Hepatocyte (in vitro differentiated cells): Measurements from ENCODE around the gene MARCKSL1. TPM values are rescaled to one million over a fixed set of nuclear protein-coding genes. Genes with fewer than 3 reads are reported as not detected.
A peak's percentile ranks its signal among the peaks of the same experiment; 100 is the strongest.
"Not testable (repeated sequence)": the region's sequence is repeated elsewhere in the genome, so short reads cannot be mapped to it uniquely, and the experiment has no call there.

Source experiments
- DNase-seq: peaks from one replicate; pipeline ENCODE4 v3.0.0-alpha.2; 2016; ENCODE audit warnings: low spot score
- H2AFZ ChIP-seq: fragments of 200-600 bp; sonication (generic); 2 replicates; pipeline ENCODE4 v1.6.0; 2016; ENCODE audit warnings: antibody characterized with exemption, mild to moderate bottlenecking
- H3K27ac ChIP-seq: fragments of 200-600 bp; sonication (generic); 2 replicates; pipeline ENCODE4 v1.5.1; 2016; ENCODE audit warnings: mild to moderate bottlenecking
- H3K27me3 ChIP-seq: fragments of 200-600 bp; sonication (generic); 2 replicates; pipeline ENCODE4 v1.6.1; 2016
- H3K36me3 ChIP-seq: fragments of 200-600 bp; sonication (generic); replicated peaks from 2 replicates; pipeline ENCODE4 v1.5.1; 2016; ENCODE audit warnings: low read depth; ENCODE audit not compliant: insufficient read depth
- H3K4me1 ChIP-seq: fragments of 200-600 bp; sonication (generic); 2 replicates; pipeline ENCODE4 v1.5.1; 2016; ENCODE audit warnings: mild to moderate bottlenecking, moderate library complexity; ENCODE audit not compliant: insufficient read depth
- H3K4me2 ChIP-seq: fragments of 200-600 bp; sonication (generic); 2 replicates; pipeline ENCODE4 v1.6.0; 2016
- H3K4me3 ChIP-seq: fragments of 200-600 bp; sonication (generic); 2 replicates; pipeline ENCODE4 v1.5.1; 2016; ENCODE audit warnings: mild to moderate bottlenecking
- H3K79me2 ChIP-seq: fragments of 200-600 bp; sonication (generic); 2 replicates; pipeline ENCODE4 v1.6.0; 2017; ENCODE audit warnings: mild to moderate bottlenecking
- H3K9me2 ChIP-seq: fragments of 200-600 bp; sonication (generic); replicated peaks from 2 replicates; pipeline ENCODE4 v1.6.0; 2017; ENCODE audit warnings: mild to moderate bottlenecking; ENCODE audit not compliant: insufficient read depth
- H3K9me3 ChIP-seq: fragments of 200-600 bp; sonication (generic); 2 replicates; pipeline ENCODE4 v1.5.1; 2016; ENCODE audit warnings: low read depth, mild to moderate bottlenecking
- H4K20me1 ChIP-seq: fragments of 200-600 bp; sonication (generic); 2 replicates; pipeline ENCODE4 v1.6.0; 2016; ENCODE audit warnings: mild to moderate bottlenecking; ENCODE audit not compliant: insufficient read depth, poor library complexity, severe bottlenecking
- CTCF ChIP-seq: fragments of 200-600 bp; sonication (generic); IDR thresholded peaks from 2 replicates; pipeline ENCODE4 v1.5.1; 2016; ENCODE audit warnings: antibody characterized with exemption, mild to moderate bottlenecking; ENCODE audit not compliant: poor library complexity
- EZH2 ChIP-seq: fragments of 200-600 bp; sonication (generic); IDR thresholded peaks from 2 replicates; pipeline ENCODE4 v1.6.1; 2016; ENCODE audit warnings: antibody characterized with exemption, mild to moderate bottlenecking, borderline replicate concordance
- EZH2phosphoT487 ChIP-seq: fragments of 200-600 bp; sonication (generic); IDR thresholded peaks from one replicate; pipeline ENCODE4 v1.6.1; 2018; ENCODE audit warnings: antibody characterized with exemption, mild to moderate bottlenecking, low read depth, moderate library complexity; ENCODE audit not compliant: unreplicated experiment, severe bottlenecking
- WGBS: methylation state at CpG from one replicate; pipeline ENCODE4 v1.1.6; 2016; ENCODE audit warnings: low lambda C conversion rate; ENCODE audit errors: missing lambda C conversion rate; 5-methylcytosine and 5-hydroxymethylcytosine counted together
- polyA plus RNA-seq: library from polyadenylated mRNA; unstranded; fragments of >200 nt; fragmentation: Nextera tagmentation; extraction: Ambion mirVana; gene quantifications from 2 replicates; pipeline ENCODE4 v1.2.1, GENCODE V29; 2016
- total RNA-seq: library from RNA; depleted of rRNA; stranded (reverse); fragments of >200 nt; gene quantifications from 2 replicates; pipeline ENCODE4 v1.2.3, GENCODE V29; 2014

Gene MARCKSL1
- total and polyA plus RNA-seq, 2 experiments from 2014 or later = 143 to 358 TPM

DNA sequence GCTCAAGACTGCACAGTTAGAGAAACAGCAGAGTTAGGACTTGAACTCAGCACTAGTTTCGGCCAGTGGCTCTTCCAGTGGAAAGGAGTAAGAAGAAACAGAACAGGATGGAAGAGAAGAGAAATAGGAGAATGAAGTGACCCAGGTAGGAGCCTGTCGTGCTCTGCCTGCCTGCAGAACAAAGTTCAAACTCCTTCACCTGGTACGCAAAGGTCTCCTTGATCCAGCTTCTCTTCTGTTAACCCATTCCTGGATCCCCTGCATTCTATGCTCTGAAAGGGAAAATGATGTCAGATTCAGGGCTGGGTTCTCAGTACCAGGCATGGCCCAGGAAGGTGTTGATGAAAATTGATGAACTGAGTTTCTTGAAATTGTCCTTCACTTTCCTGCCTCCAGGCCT is 22.4 kb upstream of the MARCKSL1 start:
- no peaks in the 10 kb centered on the region for H3K36me3 ChIP-seq
- peak overlapping the region; percentile 46 for H3K4me2 ChIP-seq
- no peaks in the 10 kb centered on the region for H3K9me3 ChIP-seq
- H3K4me3 ChIP-seq = no peak overlapping the region
- TF ChIP-seq CTCF (no peak), EZH2phosphoT487 (no peak), EZH2 (no peak)
- no peak overlapping the region for H2AFZ ChIP-seq
- WGBS = 71% methylated on average over 3 of the region's 3 CpGs
- DNase-seq = no peak
- no peaks in the 10 kb centered on the region for H4K20me1 ChIP-seq
- no peaks in the 10 kb centered on the region for H3K9me2 ChIP-seq
- peaks cover 18% of the 10 kb centered on the region for H3K4me1 ChIP-seq
- no peaks in the 10 kb centered on the region for H3K27me3 ChIP-seq
- peak overlapping the region; percentile 70 for H3K27ac ChIP-seq
- H3K79me2 ChIP-seq = no peaks in the 10 kb centered on the region

GRCh38 chr1:32357614-32358013 is 21.6 kb upstream of the MARCKSL1 start:
- no peak for DNase-seq
- 81% methylated on average over 6 of the region's 6 CpGs for WGBS
- no peak for TF ChIP-seq EZH2phosphoT487
- no peak for TF ChIP-seq CTCF
- TF ChIP-seq EZH2 = no peak
- H3K4me1 ChIP-seq = peaks cover 23% of the 10 kb centered on the region
- no peaks in the 10 kb centered on the region for H4K20me1 ChIP-seq
- H3K27ac ChIP-seq = no peak overlapping the region
- H3K4me3 ChIP-seq = no peak overlapping the region
- no peaks in the 10 kb centered on the region for H3K36me3 ChIP-seq
- no peak overlapping the region for H3K4me2 ChIP-seq
- H2AFZ ChIP-seq = no peak overlapping the region
- H3K9me2 ChIP-seq = no peaks in the 10 kb centered on the region
- no peaks in the 10 kb centered on the region for H3K27me3 ChIP-seq
- H3K9me3 ChIP-seq = no peaks in the 10 kb centered on the region
- H3K79me2 ChIP-seq = peaks cover 5% of the 10 kb centered on the region

DNA sequence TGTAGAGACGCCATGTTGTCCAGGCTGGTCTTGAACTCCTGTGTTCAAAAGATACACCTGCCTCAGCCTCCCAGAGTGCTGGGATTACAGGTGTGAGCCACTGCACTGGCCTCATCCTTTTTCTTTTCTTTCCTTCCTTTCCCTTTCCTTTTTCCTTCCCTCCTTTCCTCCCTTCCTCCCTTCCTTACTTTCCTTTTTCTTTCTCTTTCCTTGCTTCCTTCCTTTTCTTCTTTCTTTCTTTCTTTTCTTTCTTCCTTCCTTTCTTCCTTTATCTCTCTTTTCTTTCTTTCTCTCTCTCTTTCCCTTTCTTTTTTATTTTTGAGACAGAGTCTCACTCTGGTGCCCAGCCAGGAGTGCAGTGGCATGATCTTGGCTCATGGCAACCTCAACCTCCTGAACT is 20.4 kb upstream of the MARCKSL1 start:
- 100% methylated on average over 1 of the region's 1 CpG for WGBS
- Histone ChIP-seq H3K27me3 (no peaks in the 10 kb centered on the region), H3K36me3 (no peaks in the 10 kb centered on the region), H3K4me2 (no peak overlapping the region), H3K9me3 (no peaks in the 10 kb centered on the region), H3K27ac (no peak overlapping the region), H3K4me1 (peaks cover 26% of the 10 kb centered on the region), H3K4me3 (no peak overlapping the region), H2AFZ (no peak overlapping the region), H4K20me1 (no peaks in the 10 kb centered on the region), H3K9me2 (no peaks in the 10 kb centered on the region), H3K79me2 (peaks cover 12% of the 10 kb centered on the region)
- TF ChIP-seq EZH2phosphoT487 = no peak
- no peak for TF ChIP-seq CTCF
- TF ChIP-seq EZH2 = no peak
- no peak for DNase-seq

GRCh38 chr1:32355778-32356177 is 19.7 kb upstream of the MARCKSL1 start:
- not testable (repeated sequence) for DNase-seq, H3K9me2 ChIP-seq, H2AFZ ChIP-seq, H3K4me3 ChIP-seq, H3K27me3 ChIP-seq, H3K9me3 ChIP-seq, H3K4me2 ChIP-seq, H3K27ac ChIP-seq, H3K36me3 ChIP-seq, H4K20me1 ChIP-seq
- peaks cover 26% of the 10 kb centered on the region for H3K4me1 ChIP-seq
- 97% methylated on average over 6 of the region's 6 CpGs for WGBS
- peaks cover 12% of the 10 kb centered on the region for H3K79me2 ChIP-seq
